Measurements from ENCODE around the gene PMM1.
"Not testable (repeated sequence)": the region's sequence is repeated elsewhere in the genome, so short reads cannot be mapped to it uniquely, and the experiment has no call there.

PMM1 gene

GRCh38 chr22:41578818-41579217 lies 10.8 kb downstream of the PMM1 start:
- in situ Hi-C loops (cut with HindIII; ENCODE audit: low pct_ligation_motif_present, low sequenced_read_pairs), result no loop called here
- H3K4me3 ChIP-seq (ENCODE audit: low read depth, low read length), result no peak overlapping the region
- no peak for DNase-seq
- TF ChIP-seq, protein P1, sequence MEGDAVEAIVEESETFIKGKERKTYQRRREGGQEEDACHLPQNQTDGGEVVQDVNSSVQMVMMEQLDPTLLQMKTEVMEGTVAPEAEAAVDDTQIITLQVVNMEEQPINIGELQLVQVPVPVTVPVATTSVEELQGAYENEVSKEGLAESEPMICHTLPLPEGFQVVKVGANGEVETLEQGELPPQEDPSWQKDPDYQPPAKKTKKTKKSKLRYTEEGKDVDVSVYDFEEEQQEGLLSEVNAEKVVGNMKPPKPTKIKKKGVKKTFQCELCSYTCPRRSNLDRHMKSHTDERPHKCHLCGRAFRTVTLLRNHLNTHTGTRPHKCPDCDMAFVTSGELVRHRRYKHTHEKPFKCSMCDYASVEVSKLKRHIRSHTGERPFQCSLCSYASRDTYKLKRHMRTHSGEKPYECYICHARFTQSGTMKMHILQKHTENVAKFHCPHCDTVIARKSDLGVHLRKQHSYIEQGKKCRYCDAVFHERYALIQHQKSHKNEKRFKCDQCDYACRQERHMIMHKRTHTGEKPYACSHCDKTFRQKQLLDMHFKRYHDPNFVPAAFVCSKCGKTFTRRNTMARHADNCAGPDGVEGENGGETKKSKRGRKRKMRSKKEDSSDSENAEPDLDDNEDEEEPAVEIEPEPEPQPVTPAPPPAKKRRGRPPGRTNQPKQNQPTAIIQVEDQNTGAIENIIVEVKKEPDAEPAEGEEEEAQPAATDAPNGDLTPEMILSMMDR (IDR thresholded peaks at IDR 0.05; ENCODE audit: low read depth, low read length, missing control alignments), result no peak
- peaks cover 42% of the 10 kb centered on the region for H3K36me3 ChIP-seq (replicated peaks)
- no peak overlapping the region for H3K27ac ChIP-seq
- no peaks in the 10 kb centered on the region for H3K27me3 ChIP-seq (replicated peaks)

DNA sequence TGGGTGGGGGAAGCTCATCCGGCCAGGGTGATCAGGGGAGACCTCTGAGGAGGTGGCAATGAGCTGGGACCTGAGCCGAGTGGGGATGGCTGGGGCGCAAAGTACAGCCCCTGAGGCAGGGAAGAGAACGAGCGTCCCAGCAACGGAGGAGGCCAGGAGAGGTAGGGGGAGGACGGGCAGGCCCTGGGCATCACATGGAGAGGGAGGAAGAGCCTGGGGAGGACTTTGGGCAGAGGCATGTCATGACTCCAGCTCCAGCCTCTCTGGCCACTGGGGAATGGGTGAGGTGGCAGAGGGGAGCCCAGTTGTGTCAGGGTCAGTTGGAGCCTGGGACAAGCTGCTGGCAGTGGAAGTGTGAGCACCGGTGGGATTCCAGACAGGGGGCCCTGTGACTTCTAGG lies 11.5 kb downstream of the PMM1 start:
- DNase-seq, result no peak
- Histone ChIP-seq H3K27ac (no peak overlapping the region), H3K4me3 (ENCODE audit: low read depth, low read length) (no peak overlapping the region), H3K27me3 (replicated peaks) (no peaks in the 10 kb centered on the region), H3K36me3 (replicated peaks) (peaks cover 38% of the 10 kb centered on the region)
- TF ChIP-seq, protein P1 (IDR thresholded peaks at IDR 0.05; ENCODE audit: low read depth, low read length, missing control alignments), result no peak
- in situ Hi-C loops (cut with HindIII; ENCODE audit: low pct_ligation_motif_present, low sequenced_read_pairs), result no loop called here

- TF ChIP-seq, protein P1 (IDR thresholded peaks at IDR 0.05; ENCODE audit: low read depth, low read length, missing control alignments), result peak; percentile 87
- no peak overlapping the region for H3K27ac ChIP-seq
- in situ Hi-C loops (cut with HindIII; ENCODE audit: low pct_ligation_motif_present, low sequenced_read_pairs), result no loop called here
- H3K4me3 ChIP-seq (ENCODE audit: low read depth, low read length), result no peak overlapping the region
- H3K27me3 ChIP-seq (replicated peaks), result no peaks in the 10 kb centered on the region
- peak; percentile 41 for DNase-seq
- peaks cover 28% of the 10 kb centered on the region for H3K36me3 ChIP-seq (replicated peaks)
Measured at GRCh38 chr22:41576877-41577276, 12.8 kb downstream of the PMM1 start.

DNA sequence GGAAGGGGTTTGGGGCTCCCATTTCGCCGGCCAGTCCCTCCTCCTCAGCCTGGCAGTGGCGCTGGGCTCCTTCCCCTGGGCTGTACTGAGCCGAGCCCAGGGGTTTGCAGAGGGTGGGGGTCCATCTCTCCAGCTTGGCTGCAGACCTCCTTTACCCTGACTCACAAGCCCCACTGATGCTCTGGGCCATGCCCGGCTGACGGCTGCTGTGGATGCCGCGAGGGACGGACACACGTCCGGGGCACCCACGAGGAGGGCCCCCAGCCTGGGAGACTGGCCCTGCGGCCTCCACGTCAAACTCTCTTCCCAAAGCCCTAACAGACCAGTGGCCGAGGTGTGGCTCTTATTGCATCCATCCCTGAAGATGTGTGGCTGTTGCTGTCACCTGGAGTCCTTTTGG lies 14.1 kb downstream of the PMM1 start:
- H3K36me3 ChIP-seq (replicated peaks), result peaks cover 25% of the 10 kb centered on the region
- TF ChIP-seq, protein P1 (IDR thresholded peaks at IDR 0.05; ENCODE audit: low read depth, low read length, missing control alignments), result no peak
- H3K27ac ChIP-seq, result no peak overlapping the region
- DNase-seq, result no peak
- in situ Hi-C loops (cut with HindIII; ENCODE audit: low pct_ligation_motif_present, low sequenced_read_pairs), result no loop called here
- no peak overlapping the region for H3K4me3 ChIP-seq (ENCODE audit: low read depth, low read length)
- H3K27me3 ChIP-seq (replicated peaks), result no peaks in the 10 kb centered on the region

- in situ Hi-C loops (cut with HindIII; ENCODE audit: low pct_ligation_motif_present, low sequenced_read_pairs), result no loop called here
- TF ChIP-seq, protein P1 (IDR thresholded peaks at IDR 0.05; ENCODE audit: low read depth, low read length, missing control alignments), result no peak
- Histone ChIP-seq H3K4me3 (ENCODE audit: low read depth, low read length) (no peak overlapping the region), H3K27ac (no peak overlapping the region), H3K36me3 (replicated peaks) (peaks cover 20% of the 10 kb centered on the region), H3K27me3 (replicated peaks) (no peaks in the 10 kb centered on the region)
- DNase-seq, result no peak
Measured at GRCh38 chr22:41574847-41575381, 14.7 kb downstream of the PMM1 start.

GRCh38 chr22:41573677-41574076 lies 16.0 kb downstream of the PMM1 start:
- no peak for DNase-seq
- Histone ChIP-seq H3K27ac (no peak overlapping the region), H3K4me3 (ENCODE audit: low read depth, low read length) (no peak overlapping the region), H3K27me3 (replicated peaks) (no peaks in the 10 kb centered on the region), H3K36me3 (replicated peaks) (peaks cover 10% of the 10 kb centered on the region)
- in situ Hi-C loops (cut with HindIII; ENCODE audit: low pct_ligation_motif_present, low sequenced_read_pairs), result no loop called here
- TF ChIP-seq, protein P1 (IDR thresholded peaks at IDR 0.05; ENCODE audit: low read depth, low read length, missing control alignments), result no peak

GRCh38 chr22:41572305-41572704 lies 17.3 kb downstream of the PMM1 start:
- H3K27ac ChIP-seq; H3K4me3 ChIP-seq (ENCODE audit: low read depth, low read length); H3K27me3 ChIP-seq (replicated peaks); in situ Hi-C loops (cut with HindIII; ENCODE audit: low pct_ligation_motif_present, low sequenced_read_pairs); DNase-seq; H3K36me3 ChIP-seq (replicated peaks): not testable (repeated sequence)

Data from brain microvascular endothelial cell (primary cell).